RWPE2 (cell line): ENCODE measurements around the gene IGFALS.
A peak's percentile ranks its signal among the peaks of the same experiment; 100 is the strongest.

ENCODE experiments used
- ATAC-seq: fragments of 200-7000 bp; cut with Tn5 transposase; 3 replicates; pipeline ENCODE4 v1.9.1; 2021; ENCODE audit warnings: low read depth
- DNase-seq: peaks from one replicate; pipeline ENCODE4 v3.0.0-alpha.2; 2020; ENCODE audit warnings: low spot score
- H3K27ac ChIP-seq: fragments of 450-650 bp; 2 replicates; pipeline ENCODE4 v1.5.1; 2017; ENCODE audit warnings: mild to moderate bottlenecking; ENCODE audit not compliant: poor library complexity, severe bottlenecking
- H3K27me3 ChIP-seq: fragments of 250-450 bp; sonication (Bioruptor Pico); 2 replicates; pipeline ENCODE4 v1.5.1; 2021; ENCODE audit warnings: mild to moderate bottlenecking, moderate library complexity; ENCODE audit not compliant: insufficient read depth, poor library complexity, severe bottlenecking
- H3K36me3 ChIP-seq: fragments of 250-450 bp; sonication (Bioruptor Pico); 2 replicates; pipeline ENCODE4 v1.5.1; 2020; ENCODE audit warnings: low read depth, mild to moderate bottlenecking, moderate library complexity
- H3K4me1 ChIP-seq: fragments of 250-450 bp; sonication (Bioruptor Pico); 2 replicates; pipeline ENCODE4 v1.5.1; 2021; ENCODE audit warnings: mild to moderate bottlenecking, moderate library complexity; ENCODE audit not compliant: insufficient read depth, poor library complexity, severe bottlenecking
- H3K4me3 ChIP-seq: fragments of 250-450 bp; sonication (Bioruptor Pico); 2 replicates; pipeline ENCODE4 v1.5.1; 2021; ENCODE audit warnings: mild to moderate bottlenecking, moderate library complexity; ENCODE audit not compliant: severe bottlenecking
- H3K9me3 ChIP-seq: fragments of 250-450 bp; sonication (Bioruptor Pico); 2 replicates; pipeline ENCODE4 v1.5.1; 2021; ENCODE audit warnings: mild to moderate bottlenecking, moderate library complexity; ENCODE audit not compliant: severe bottlenecking
- CTCF ChIP-seq: fragments of 450-650 bp; IDR thresholded peaks from one replicate; pipeline ENCODE4 v1.5.1; 2017; ENCODE audit warnings: mild to moderate bottlenecking, moderate library complexity; ENCODE audit not compliant: poor library complexity, severe bottlenecking

IGFALS gene

DNA sequence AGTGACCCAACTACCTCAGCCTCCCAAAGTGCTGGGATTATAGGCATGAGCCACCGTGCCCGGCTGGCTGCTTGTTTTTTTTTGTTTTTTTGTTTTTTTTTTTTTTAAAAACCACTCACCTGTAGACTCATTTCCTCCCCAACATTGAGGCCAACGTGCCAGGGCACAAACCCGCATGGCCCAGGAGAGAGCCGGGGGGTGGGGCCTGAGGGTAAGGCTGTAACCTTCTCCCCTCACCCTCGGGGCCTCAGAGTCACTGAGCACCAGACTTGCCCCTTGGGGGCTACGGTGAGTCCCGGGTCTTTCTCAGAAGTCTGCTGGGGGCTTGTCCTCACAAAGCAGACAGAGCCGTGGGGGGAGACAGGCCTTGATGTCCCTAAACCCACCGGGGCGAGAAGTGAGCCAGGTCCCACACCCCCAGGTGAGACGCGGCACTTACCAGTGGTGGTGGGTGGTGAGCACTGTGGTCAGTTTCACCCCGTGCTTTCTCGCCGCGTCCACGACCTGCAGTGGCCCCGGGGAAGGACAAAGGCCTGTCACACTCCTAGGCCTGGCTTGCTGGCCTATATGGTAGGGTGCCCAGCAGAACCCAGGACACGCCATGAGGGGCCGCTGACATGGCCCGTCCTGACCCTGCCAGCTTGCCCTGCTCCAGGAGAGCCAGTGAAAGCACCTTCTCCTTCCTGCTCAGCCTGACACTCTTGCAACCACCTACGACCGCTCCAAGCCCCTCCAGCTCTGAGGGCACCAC lies 28.5 kb upstream of the IGFALS start:
- Histone ChIP-seq H3K36me3 (peaks cover 23% of the 10 kb centered on the region), H3K4me1 (no peaks in the 10 kb centered on the region), H3K4me3 (no peak overlapping the region), H3K27me3 (no peaks in the 10 kb centered on the region), H3K27ac (peak overlapping the region; percentile 20), H3K9me3 (no peaks in the 10 kb centered on the region)
- ATAC-seq (no peak), DNase-seq (peak; percentile 62)
- TF ChIP-seq CTCF, result no peak

- ATAC-seq, result no peak
- TF ChIP-seq CTCF, result no peak
- Histone ChIP-seq H3K4me1 (no peaks in the 10 kb centered on the region), H3K27ac (peak overlapping the region; percentile 20), H3K9me3 (no peaks in the 10 kb centered on the region), H3K27me3 (no peaks in the 10 kb centered on the region), H3K4me3 (no peak overlapping the region), H3K36me3 (peaks cover 23% of the 10 kb centered on the region)
- no peak for DNase-seq
Observed at GRCh38 chr16:1820946-1821290, 27.4 kb upstream of the IGFALS start.

GRCh38 chr16:1820096-1820945 lies 26.8 kb upstream of the IGFALS start:
- Histone ChIP-seq H3K27ac (no peak overlapping the region), H3K4me1 (no peaks in the 10 kb centered on the region), H3K36me3 (peaks cover 26% of the 10 kb centered on the region), H3K4me3 (no peak overlapping the region), H3K27me3 (no peaks in the 10 kb centered on the region), H3K9me3 (no peaks in the 10 kb centered on the region)
- DNase-seq (no peak), ATAC-seq (no peak)
- no peak for TF ChIP-seq CTCF

DNA sequence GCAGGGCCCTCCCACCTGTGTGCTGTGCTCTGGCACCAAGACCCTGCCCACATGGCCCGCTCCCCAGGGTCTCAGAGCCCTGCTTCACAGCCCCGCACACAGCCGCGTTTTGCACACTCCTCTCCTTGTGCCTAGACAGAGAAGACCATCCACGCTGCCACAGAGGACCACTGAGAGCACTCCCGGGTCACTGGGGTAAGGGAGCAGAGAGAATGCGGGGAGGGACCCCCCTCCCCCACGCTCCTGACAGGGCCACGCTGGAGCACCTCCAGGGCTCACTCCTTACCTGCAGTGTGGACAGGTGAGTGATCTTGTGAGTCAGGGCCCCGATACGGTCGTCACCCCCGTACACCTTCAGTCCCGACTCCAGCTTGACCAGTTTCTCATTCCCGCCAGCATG lies 26.1 kb upstream of the IGFALS start:
- Histone ChIP-seq H3K27ac (no peak overlapping the region), H3K4me3 (no peak overlapping the region), H3K4me1 (no peaks in the 10 kb centered on the region), H3K27me3 (no peaks in the 10 kb centered on the region), H3K9me3 (no peaks in the 10 kb centered on the region), H3K36me3 (peaks cover 30% of the 10 kb centered on the region)
- DNase-seq (no peak), ATAC-seq (no peak)
- no peak for TF ChIP-seq CTCF
